Prostate gland (tissue), 2 donors: ENCODE results near the gene TUBB1.

Source experiments
- CTCF ChIP-seq, 4 experiments: fragments of 200-600 bp in 2 of 4; fragments of 450-650 bp in 2 of 4; sonication (generic) in 2 of 4; IDR thresholded peaks; 1 replicate in 3 of 4; 2 replicates in 1 of 4; pipeline ENCODE4 v1.5.1; 2016 to 2019; ENCODE audit warnings: antibody characterized with exemption in 4 of 4, mild to moderate bottlenecking in 2 of 4, moderate library complexity in 2 of 4
- POLR2A ChIP-seq: fragments of 450-650 bp; IDR thresholded peaks from one replicate; pipeline ENCODE4 v1.6.1; 2016; ENCODE audit warnings: antibody characterized with exemption, mild to moderate bottlenecking
- POLR2AphosphoS5 ChIP-seq: sonication (generic); formaldehyde crosslinking; IDR thresholded peaks from one replicate; pipeline ENCODE4 v1.6.1; 2017; ENCODE audit warnings: antibody characterized with exemption

GRCh38 chr20:59002388-59002787, 16.8 kb upstream of the TUBB1 start:
- TF ChIP-seq CTCF (IDR thresholded peaks at IDR 0.05) = no peak
- no peak for TF ChIP-seq POLR2A
- no peak for TF ChIP-seq POLR2AphosphoS5
